Activated CD4-positive, alpha-beta T cell treated with anti-CD3 and anti-CD28 coated beads for 24 hours (primary cell): Measurements from ENCODE around the gene TOM1L2.
"Not testable (repeated sequence)": the region's sequence is repeated elsewhere in the genome, so short reads cannot be mapped to it uniquely, and the experiment has no call there.

Source experiments
- DNase-seq, 2 donors: peaks; one replicate each; pipeline ENCODE4 v3.0.0-alpha.2; 2020; ENCODE audit warnings: low read depth in 2 of 2

Gene TOM1L2

DNA sequence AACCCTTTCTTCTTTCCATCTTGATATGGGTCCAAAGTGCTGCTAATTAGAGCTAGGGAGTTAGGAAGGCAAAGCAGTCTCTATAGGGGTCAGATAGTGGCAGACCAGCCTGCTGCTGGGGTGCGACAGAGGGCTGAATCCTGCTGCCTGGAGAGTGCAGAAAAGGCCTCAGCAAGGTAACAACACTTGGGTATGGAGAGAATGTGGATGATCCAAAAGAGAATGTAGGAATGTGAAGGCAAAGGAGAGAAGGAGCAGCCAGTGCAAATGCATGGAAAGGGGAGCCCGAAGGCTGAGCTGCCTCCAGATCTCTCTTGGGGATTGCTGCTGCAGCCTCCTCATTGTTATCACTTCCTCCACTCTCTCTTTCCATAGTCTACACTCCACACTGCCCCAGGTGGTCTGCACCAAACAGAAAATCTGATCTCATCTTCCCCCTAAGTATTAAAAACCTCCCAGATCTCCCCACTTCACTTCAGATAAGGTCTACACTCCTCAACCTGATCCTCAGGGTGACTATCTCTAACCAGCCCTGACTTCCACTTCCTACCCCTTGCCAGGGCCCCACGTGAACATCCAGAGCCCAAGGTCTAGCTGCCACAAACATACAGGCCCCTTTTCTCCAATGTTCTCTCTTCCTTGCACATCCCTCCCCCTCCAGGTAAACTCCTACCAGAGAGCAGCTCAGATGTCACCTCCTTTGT, 28.8 kb downstream of the TOM1L2 start:
- no peak for DNase-seq

DNA sequence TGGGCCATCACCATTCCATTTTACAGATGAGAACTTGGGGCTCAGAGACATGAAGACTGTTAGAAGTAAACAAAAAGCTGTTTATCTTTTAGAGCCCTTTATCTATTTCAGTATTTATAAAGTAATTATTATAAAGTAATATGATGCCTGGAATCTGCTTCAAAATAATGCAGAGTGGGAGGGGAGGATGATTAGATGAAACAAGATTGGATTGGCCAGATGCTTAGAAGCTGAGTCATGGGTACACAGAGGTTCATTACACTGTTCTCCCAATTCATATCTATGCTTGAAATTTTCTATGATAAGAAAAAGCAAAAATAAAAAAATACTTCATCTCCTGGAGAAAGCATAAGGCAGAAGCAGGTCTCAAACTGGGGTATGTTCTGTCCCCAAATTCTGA, 29.4 kb downstream of the TOM1L2 start:
- no peak for DNase-seq

DNA sequence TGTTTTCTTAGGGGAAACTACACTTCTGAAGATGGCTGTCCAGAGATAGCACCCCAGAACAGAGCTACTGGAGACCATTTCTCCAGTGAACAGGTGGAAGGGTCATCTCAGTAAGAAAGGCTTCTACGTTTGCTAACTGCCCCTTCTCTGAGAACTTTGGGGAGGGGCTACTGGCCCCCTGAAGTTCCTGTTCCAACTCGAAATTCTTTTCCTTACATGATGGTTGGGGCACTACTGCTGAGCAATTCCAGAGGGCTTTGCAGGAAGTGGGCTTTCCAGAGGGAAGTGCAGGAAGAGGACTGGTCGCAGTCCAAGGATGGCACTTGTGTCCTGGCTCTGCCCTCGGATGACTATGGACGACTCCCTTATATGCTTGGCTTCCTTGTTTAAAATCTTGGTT, 31.2 kb downstream of the TOM1L2 start:
- DNase-seq, result no peak

DNA sequence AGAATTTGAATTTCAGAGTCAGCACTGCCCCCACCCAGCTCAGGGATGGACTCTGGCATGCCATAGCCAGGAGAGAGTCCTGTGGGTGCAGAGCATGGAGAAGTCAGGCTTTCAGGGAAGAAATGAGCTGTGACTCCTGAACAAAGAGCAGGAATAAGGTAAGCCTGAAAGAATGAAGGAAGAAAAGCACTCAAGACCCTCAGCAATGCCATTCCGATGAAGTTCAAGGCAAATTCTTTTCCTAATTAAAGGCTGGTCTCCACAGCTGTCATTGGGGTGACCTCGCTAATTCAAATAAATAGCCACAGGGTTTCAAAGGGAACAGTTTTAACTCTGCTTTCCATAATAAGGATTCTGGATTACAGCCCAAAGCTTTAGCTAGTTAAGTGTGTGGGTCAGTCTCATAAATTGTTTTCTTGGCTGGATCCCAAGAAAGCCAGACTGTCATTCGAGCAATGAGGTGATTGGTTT, 31.7 kb downstream of the TOM1L2 start:
- no peak for DNase-seq

DNA sequence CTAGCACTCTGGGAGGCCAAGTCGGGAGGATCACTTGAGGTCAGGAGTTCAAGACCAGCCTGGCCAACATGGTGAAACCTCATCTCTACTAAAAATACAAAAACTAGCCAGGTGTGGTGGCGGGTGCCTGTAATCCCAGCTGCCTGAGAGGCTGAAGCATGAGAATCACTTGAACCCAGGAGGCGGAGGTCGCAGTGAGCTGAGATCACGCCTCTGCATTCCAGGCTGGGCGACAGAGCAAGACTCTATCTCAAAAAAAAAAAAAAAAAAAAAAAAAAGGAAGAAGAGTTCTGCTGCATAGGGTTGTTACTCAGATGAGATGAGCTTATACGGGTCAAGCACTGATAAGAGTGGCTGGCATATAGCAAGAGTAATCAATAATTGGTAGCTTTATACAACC, 32.3 kb downstream of the TOM1L2 start:
- DNase-seq, result not testable (repeated sequence)

DNA sequence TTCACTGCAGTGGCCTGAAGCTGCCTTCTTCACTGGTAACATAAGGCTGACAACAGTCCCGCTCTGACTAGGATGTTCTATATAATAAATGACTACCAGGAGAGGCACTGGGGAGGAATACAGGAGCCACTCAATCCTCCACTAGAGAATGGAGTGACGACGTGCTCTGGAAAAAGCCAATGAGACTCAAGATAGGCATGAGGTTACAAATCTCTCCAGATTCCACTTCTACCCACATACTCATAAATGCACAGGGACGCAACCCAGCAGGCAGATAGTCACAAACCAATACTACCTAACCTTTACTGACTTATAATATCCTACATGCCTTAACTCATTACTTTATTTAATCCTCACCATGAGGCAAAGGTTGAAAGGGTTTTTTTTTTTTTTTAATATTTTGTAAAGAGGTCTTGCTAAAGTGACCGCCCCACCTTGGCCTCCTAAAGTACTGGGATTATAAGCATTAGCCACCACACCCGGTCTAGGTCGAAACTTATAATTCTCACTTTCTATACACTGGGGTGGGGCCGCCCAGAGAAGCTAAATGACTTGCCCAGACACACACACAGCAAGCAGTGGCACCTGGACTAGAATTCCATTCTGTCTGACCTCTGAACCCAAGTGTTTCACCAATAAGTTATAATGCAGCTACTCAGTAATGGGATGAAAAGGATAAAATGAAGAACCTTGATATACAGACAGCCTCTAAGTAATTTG, 33.7 kb downstream of the TOM1L2 start:
- DNase-seq, result no peak

DNA sequence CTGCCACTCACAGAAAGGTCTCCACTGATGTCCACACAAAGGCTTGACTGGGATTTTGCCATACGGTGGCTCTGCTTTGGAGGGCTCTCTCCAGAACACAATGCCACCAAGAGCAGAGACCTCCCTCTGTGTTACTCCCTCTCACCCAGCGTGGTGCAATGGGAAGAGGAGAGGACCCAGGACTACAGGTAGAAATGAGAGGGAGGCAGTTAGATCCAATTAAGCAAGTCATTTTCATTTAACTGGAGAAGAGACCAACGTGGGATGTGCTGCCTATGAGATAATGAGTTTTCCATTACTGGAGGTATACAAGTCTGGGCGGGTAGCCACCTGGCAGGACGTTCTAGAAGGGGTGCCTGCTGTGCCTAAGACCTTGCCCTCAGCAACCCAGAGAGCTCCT, 34.2 kb downstream of the TOM1L2 start:
- no peak for DNase-seq

DNA sequence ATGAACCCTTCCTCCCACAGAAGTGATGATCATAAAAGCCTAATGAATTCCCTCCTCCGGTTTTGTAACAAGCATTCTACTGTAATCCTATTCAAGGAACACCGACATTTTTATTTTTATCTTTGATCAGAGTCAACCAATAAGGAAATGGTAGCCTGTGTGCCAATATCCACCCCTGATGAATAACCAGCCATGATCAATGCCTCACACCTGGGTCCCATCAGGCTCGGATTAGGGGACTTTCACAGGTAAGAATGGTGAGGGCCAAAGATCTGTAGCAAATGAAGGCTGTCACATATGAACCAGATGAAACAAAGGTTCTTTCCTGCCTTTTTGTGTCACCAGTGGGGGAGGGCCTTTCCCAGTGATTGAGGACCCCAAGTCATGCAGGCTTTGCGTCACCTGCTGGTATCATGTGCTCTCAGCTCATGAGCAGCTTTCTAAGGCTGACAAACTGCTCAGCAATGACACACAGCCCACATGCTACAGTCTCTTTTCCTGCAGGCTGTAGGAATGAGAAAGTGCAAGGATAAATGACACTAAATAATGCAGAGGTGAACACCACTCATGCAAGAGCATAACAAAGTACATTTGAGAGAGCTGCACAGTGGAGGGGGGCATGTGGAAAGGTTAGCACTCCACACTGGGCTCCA, 34.9 kb downstream of the TOM1L2 start:
- no peak for DNase-seq

DNA sequence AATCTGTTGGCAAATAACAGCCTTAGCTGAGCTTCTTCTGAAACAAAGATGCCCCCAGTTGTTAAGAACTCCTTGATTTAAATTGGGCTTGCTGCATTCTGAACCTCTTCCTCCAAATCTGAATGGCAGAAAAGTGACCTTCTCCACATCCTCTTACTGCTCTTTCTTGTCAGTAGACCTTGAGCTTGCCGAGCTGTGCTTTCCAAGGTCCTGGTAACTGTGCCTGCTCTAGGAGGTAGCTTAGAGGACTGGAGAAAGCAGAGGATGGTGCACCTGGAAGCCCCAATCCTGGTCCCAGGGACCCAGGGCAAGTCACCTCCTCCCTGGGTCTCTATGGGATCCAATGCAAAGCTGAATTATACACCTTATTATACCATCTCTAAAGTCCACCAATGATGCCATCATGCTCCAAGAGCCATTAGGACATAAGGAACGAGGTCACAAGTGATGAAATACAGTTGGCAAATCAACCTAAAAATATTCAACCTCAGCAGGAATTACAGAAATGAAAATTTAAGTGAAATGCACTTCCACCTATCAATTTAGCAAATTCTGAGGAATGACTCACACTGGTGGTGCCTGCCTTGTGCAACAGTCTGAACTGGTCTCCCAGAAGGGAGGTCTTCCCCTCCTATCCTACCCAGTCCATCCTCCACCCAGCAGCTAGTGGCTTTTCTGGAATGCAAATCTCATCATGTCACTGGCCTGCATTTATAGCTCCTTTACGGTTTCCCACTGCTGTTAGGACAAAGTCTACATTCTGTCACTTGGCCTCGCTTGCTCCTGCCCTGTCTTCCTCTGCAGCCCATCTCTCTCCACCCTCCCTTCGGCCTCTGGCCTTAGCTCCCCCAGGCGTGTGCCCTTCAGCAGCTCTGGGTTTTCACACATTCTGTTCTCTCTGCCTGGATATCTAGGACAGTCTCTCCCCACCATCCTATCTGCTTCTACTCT, 36.6 kb downstream of the TOM1L2 start:
- no peak for DNase-seq

DNA sequence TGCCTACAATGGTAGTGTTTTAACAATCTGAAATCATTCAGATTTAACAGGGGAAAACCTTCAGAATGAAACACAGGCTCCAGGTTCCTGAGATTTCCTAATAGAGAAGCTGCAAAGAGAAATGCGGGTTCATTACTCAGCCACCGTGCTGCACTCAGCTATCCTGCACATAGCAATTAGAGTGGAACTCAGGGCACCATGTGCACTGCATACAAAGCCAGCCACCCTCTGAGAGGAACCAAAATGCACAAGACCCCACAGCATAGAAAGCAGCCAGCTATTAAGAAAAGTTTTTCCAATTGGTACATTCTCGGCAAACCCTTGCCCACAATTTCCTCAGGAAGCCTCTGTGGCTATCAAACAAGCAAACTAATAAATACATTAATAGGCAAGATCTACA, 37.4 kb downstream of the TOM1L2 start:
- no peak for DNase-seq

DNA sequence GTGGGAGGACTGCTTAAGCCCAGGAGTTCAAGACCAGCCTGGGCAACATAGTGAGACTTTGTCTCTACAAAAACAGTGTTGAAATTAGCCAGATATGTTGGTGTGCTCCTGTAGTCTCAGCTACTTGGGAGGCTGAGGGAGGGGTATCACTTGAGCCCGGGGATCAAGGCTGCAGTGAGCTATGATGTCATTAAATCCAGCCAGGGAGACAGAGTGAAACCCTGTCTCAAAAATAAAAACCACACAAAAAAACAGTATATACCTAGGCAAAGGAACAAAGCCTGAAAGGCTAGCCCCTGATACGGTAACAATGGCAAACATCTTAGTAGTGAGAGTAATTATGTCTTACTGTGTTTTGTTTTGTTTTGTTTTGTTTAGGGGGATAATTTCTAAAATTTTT, 38.0 kb downstream of the TOM1L2 start:
- no peak for DNase-seq

DNA sequence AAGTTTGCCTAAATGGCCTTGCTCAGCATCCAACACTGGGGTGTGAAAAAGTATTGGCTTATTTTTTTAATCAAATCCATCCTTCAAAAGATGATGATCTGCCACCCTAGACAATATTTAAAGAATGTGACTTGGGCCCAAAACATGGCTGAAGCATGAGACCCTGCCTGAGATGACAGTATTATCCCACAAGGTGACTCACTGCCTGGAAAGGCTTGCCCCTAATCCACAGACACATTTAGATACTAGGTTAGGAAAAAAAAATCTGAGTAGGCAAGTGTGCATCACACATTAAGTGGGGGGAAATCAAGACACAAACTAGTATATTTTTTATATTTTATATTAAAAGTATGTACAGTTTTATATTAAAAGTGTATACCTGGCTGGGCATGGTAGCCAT, 38.4 kb downstream of the TOM1L2 start:
- no peak for DNase-seq

DNA sequence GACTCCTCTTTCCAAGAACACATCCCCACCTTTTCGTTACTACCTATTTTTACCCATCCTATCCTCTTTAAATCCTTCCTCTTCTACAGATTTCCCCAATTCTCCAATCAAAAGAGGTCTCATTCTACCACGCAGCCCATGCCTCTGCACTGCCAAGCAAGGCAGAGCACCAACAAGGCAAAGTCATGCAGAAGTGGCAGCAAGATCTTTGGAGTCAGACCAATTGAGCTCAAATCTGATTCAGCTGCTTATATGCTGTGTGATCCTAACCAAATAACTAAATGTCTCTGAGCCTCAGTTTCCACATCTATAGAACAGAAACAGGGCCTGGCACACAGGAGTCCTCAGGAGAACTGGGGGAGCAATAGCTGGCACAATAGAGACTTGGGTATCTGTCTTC, 41.0 kb downstream of the TOM1L2 start:
- no peak for DNase-seq

DNA sequence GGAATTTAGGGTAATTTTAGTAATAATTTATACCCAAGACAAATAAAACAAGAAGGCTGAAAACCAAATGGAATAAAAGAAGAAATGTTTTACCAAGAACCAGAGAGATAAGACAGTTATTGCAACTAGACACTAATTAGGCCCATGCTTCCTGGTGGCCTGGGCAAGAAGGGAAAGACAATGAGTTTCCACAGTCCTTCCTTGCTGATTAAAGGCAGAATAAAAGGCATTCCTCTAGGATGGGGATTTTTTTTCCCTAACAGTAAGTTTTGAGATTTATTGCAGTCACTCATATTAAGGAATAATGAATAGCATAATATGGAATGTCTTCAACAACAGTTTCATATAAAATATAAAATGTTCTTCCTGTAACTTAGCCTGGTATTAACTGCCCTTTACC, 41.5 kb downstream of the TOM1L2 start:
- DNase-seq, result no peak

DNA sequence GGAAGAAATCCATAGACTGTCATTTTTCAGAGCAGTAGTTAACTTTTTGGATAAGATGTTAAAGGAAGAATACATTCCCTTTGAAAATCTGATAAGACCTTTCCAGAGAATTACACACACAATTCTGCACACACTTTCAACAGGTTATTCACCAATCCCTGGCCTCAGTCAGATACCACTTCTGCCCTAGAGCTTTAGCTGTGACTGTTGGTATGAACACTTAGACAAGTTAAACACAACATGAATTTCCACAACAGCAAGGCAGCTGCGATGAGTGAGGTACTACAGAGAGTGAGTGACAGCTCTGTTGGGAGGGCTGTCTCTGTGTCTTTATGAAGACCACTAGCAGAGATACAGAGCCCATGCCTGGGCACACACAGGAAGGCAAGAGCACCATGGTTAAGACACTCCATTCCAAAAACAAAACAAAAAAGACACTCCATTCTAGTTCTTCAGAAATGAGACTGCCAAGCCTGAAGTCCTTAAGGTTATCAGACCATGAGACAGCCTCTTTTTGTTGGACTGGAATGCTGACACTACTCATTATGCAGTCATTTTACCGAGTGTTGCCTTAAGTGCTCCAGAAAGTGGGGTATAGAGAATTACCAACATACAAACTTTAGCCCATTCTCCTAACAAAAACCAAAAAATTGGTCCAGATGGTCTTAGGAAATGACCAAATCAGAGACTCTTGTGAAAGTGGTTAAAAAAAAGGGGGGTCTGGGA, 42.4 kb downstream of the TOM1L2 start:
- DNase-seq, result no peak

DNA sequence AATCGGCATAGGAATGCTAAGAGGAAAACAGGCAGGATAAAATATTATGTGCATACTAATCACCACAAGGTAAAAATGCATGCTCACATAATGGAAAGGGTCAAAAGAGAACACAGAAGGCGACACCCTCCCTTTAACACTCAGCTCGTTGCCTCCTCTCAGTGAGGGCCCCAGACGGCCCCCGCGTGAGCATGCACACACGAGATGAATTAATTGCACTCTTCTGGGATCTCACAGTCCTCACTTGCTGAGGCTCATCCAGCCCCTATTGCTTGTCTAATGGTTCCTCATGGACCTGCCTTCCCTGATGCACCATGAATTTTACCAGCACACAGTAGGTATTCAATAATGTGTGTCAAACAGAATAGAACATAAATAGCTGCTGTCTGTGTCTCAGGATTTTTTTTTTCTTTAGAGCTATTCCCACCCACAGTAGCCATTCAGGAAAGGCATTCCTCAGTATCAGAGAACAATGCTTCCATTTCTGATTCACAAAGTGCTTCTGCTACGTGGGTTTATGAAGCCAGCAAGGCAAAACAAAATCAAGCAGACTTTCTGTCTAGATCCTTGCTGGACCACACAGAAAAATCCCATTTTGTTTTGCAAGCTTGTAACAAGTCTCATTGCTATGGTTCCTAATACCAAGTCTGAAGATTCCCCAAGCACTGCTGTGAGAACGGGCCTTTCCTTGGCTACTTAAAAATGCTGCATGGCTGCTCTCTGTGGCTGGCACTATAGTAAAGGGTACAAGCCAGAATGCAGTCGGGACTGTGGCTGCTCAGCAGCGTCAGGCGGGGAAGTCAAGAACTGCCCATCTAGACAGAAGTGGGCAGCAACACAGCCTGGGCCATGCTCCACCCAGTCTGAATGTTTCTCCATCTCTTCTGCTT, 43.6 kb downstream of the TOM1L2 start:
- no peak for DNase-seq

DNA sequence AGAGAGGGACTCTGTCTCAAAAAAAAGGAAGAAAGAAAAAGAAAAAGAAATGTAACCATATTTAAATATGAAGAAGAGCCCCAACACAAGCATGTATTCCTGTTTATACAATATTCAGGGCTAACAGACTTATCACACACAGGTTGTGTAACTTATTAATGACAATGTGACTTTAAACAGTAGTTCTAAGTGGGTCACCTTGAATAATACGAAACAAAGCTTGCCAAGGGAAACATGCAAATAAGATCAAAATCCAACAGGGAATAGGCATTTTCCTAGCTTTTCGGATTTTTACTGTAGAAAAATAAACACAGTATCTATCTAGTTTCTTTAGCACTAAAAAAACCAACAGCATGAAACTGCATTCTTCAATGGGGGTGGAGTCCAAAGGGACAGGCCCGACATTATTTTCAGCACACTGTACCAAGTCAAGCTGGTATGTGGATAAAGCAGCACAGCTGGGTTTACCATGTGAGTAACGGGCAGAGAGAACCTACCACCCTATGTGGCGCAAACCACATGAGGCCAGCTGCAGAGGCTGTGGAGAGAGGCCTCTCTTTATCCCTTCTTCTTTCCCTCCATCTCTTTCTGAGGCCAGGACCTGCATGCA, 45.3 kb downstream of the TOM1L2 start:
- no peak for DNase-seq

DNA sequence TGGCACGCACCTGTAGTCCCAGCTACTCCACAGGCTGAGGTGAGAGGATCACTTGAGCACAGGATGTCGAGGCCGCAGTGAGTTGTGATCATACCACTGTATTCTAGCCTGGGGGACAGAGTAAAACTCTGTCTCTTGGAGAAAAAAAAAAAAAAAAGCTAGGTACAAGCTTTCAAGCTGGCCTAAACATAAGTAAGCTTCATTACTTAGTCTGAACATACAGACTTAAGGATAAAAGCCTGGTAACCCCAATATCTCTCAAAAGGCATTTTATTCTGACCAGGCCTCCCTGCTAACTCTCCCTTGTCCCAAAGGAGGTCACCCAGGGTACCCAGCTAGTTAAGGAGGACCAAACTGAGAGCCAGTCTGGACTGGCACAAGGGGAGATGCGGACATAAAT, 46.2 kb downstream of the TOM1L2 start:
- DNase-seq, result no peak

DNA sequence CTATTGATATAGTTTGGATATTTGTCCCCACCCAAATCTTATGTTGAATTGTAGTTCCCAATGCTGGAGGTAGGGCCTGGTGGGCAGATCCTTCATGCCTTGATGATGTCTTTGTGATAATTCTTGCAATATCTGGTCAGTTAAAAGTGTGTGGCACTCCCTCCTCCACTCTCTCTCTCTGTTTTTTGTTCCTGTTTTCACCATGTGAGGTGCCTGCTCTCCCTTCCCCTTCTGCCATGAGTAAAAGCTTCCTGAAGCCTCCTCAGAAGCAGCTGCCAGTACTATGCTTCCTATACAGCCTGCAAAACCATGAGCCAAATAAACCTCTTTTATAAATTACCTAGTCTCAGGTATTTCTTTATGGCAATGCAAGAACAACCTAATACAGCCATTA, 47.3 kb downstream of the TOM1L2 start:
- no peak for DNase-seq
